Endodermal cell (in vitro differentiated cells): ENCODE data around the gene FARP1. TPM values are rescaled to one million over a fixed set of nuclear protein-coding genes. Genes with fewer than 3 reads are reported as not detected.

Source experiments
- DNase-seq: peaks from one replicate; pipeline ENCODE4 v3.0.0-alpha.2; 2017
- H3K27ac ChIP-seq: 2 replicates; pipeline ENCODE4 v1.5.1; 2013; ENCODE audit warnings: mild to moderate bottlenecking, low read depth, low read length, moderate library complexity
- H3K27me3 ChIP-seq: 2 replicates; pipeline ENCODE4 v1.6.1; 2013; ENCODE audit warnings: mild to moderate bottlenecking, low read length, moderate library complexity; ENCODE audit not compliant: insufficient read depth, control insufficient read depth, poor library complexity, severe bottlenecking
- H3K36me3 ChIP-seq: 2 replicates; pipeline ENCODE4 v1.7.0; 2013; ENCODE audit warnings: mild to moderate bottlenecking, low read length, moderate library complexity; ENCODE audit not compliant: control insufficient read depth, insufficient read depth
- H3K4me1 ChIP-seq: one replicate; pipeline ENCODE4 v1.7.0; 2013; ENCODE audit warnings: low read length; ENCODE audit not compliant: control insufficient read depth, insufficient read depth
- H3K4me3 ChIP-seq: 2 replicates; pipeline ENCODE4 v1.5.1; 2013; ENCODE audit warnings: mild to moderate bottlenecking, low read length, moderate library complexity
- H3K9ac ChIP-seq: 2 replicates; pipeline ENCODE4 v1.6.1; 2013; ENCODE audit warnings: mild to moderate bottlenecking, low read length, moderate library complexity; ENCODE audit not compliant: poor library complexity, severe bottlenecking; ENCODE audit errors: extremely low read depth
- H3K9me3 ChIP-seq: 2 replicates; pipeline ENCODE4 v1.6.1; 2013; ENCODE audit warnings: mild to moderate bottlenecking, low read length, moderate library complexity; ENCODE audit not compliant: control insufficient read depth
- H3K27ac Mint-ChIP-seq: 2 replicates; pipeline ENCODE4 v1.8.0; 2020; ENCODE audit warnings: mixed read lengths
- H3K27me3 Mint-ChIP-seq: 2 replicates; pipeline ENCODE4 v1.8.0; 2021; ENCODE audit warnings: mild to moderate bottlenecking, mixed read lengths; ENCODE audit not compliant: insufficient read depth
- H3K36me3 Mint-ChIP-seq: 2 replicates; pipeline ENCODE4 v1.8.0; 2020; ENCODE audit warnings: low read depth, mixed read lengths
- H3K4me1 Mint-ChIP-seq: 2 replicates; pipeline ENCODE4 v1.8.0; 2020; ENCODE audit warnings: mixed read lengths
- H3K4me3 Mint-ChIP-seq: 2 replicates; pipeline ENCODE4 v1.8.0; 2020; ENCODE audit warnings: mild to moderate bottlenecking, moderate library complexity, mixed read lengths
- H3K9me3 Mint-ChIP-seq: 2 replicates; pipeline ENCODE4 v1.8.0; 2020; ENCODE audit warnings: mild to moderate bottlenecking, mixed read lengths
- CTCF ChIP-seq: fragments of 200-600 bp; sonication (generic); conservative IDR thresholded peaks from 2 replicates; pipeline ENCODE4 v1.5.0; 2021; ENCODE audit warnings: antibody characterized with exemption, mild to moderate bottlenecking
- WGBS, 2 experiments: methylation state at CpG; one replicate each; pipeline versions ENCODE4 v1.1.5 to v1.1.7; 2013; ENCODE audit warnings: missing lambda C conversion rate in 2 of 2, mixed read lengths in 1 of 2; ENCODE audit not compliant: insufficient coverage in 1 of 2, insufficient read length in 1 of 2; 5-methylcytosine and 5-hydroxymethylcytosine counted together
- total RNA-seq, 2 donors: library from RNA; stranded (reverse); fragmentation: NEBNext Ultra II Directional in 1 of 2; extraction: Animal tissue kit (Norgen Biotek cat#: 25700) in 1 of 2; gene quantifications; 2 replicates in 1 of 2; 3 replicates in 1 of 2; pipeline ENCODE4 v1.2.1, GENCODE V29; 2021

Gene FARP1
- total RNA-seq, 2 donors from 2014 or later = 237 to 319 TPM

DNA sequence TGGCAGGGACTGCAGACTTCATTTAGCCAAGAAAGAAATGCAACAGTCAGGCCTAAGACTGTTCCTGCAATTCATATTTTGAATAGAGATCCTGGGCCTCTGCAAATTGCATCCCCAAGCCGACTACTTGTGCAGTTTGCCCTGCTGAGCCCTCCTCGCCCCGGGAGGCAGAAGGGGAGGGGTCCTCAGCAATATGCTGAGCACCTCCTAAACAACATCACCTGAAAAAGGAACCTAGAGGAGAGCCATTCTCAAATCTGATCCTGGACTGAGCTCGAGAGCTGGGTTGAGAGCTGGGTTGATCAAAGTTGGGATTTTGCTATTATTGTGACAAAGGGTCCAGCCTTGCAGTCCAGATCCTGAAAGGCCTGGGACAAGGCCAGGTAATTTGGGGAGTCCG is 304.2 kb downstream of the FARP1 start:
- Mint-ChIP-seq H3K36me3 (peaks cover 62% of the 10 kb centered on the region), H3K4me3 (no peak overlapping the region), H3K4me1 (peaks cover 34% of the 10 kb centered on the region), H3K27me3 (no peaks in the 10 kb centered on the region), H3K27ac (peak overlapping the region; percentile 30), H3K9me3 (no peaks in the 10 kb centered on the region)
- no peak overlapping the region for H3K9ac ChIP-seq
- WGBS, 2 experiments = 94 to 96% methylated on average over 3 to 5 of the region's 5 CpGs
- H3K36me3 ChIP-seq = peaks cover 84% of the 10 kb centered on the region
- H3K27ac ChIP-seq = no peak overlapping the region
- TF ChIP-seq CTCF = no peak
- H3K9me3 ChIP-seq = no peaks in the 10 kb centered on the region
- H3K27me3 ChIP-seq = no peaks in the 10 kb centered on the region
- H3K4me1 ChIP-seq = peaks cover 15% of the 10 kb centered on the region
- no peak overlapping the region for H3K4me3 ChIP-seq
- DNase-seq = no peak

- Mint-ChIP-seq H3K36me3 (peaks cover 61% of the 10 kb centered on the region), H3K27me3 (no peaks in the 10 kb centered on the region), H3K27ac (no peak overlapping the region), H3K9me3 (no peaks in the 10 kb centered on the region), H3K4me1 (peaks cover 34% of the 10 kb centered on the region), H3K4me3 (no peak overlapping the region)
- peaks cover 15% of the 10 kb centered on the region for H3K4me1 ChIP-seq
- H3K36me3 ChIP-seq = peaks cover 84% of the 10 kb centered on the region
- no peaks in the 10 kb centered on the region for H3K9me3 ChIP-seq
- no peak overlapping the region for H3K4me3 ChIP-seq
- DNase-seq = peak; percentile 92
- H3K27me3 ChIP-seq = no peaks in the 10 kb centered on the region
- H3K9ac ChIP-seq = no peak overlapping the region
- H3K27ac ChIP-seq = no peak overlapping the region
- peak; percentile 88 for TF ChIP-seq CTCF
- 87 to 90% methylated on average over 26 to 28 of the region's 28 CpGs for WGBS, 2 experiments
Observed at GRCh38 chr13:98447881-98448641, 305.2 kb downstream of the FARP1 start.

DNA sequence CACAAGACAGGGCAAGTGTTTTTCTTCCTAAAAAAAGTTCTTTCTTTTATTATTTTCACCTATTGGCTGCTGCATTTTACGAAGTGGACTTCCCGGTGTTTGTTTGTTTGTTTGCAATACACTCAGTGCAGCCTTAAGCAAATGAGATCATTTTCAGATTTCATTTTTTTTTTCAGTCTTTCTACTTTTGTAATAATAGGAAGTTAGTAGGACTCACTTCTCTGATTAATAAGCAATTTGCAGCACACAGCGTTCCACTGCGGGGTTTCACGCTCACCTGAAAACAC is 305.7 kb downstream of the FARP1 start:
- 98% methylated on average over 5 of the region's 5 CpGs for WGBS, 2 experiments
- H3K27me3 ChIP-seq = no peaks in the 10 kb centered on the region
- Mint-ChIP-seq H3K9me3 (no peaks in the 10 kb centered on the region), H3K4me3 (no peak overlapping the region), H3K36me3 (peaks cover 57% of the 10 kb centered on the region), H3K27me3 (no peaks in the 10 kb centered on the region), H3K27ac (peak overlapping the region; percentile 44), H3K4me1 (peaks cover 34% of the 10 kb centered on the region)
- H3K4me1 ChIP-seq = peaks cover 15% of the 10 kb centered on the region
- peaks cover 84% of the 10 kb centered on the region for H3K36me3 ChIP-seq
- H3K4me3 ChIP-seq = no peak overlapping the region
- no peak overlapping the region for H3K9ac ChIP-seq
- H3K27ac ChIP-seq = no peak overlapping the region
- H3K9me3 ChIP-seq = no peaks in the 10 kb centered on the region
- DNase-seq = no peak
- TF ChIP-seq CTCF = no peak
